NCI-H2227 treated with DMSO at 0.1 percent for 48 hours (cell line): ENCODE measurements around the gene ZNF680.
"Not testable (repeated sequence)": the region's sequence is repeated elsewhere in the genome, so short reads cannot be mapped to it uniquely, and the experiment has no call there.

Experiments used
- DNase-seq: peaks from one replicate; lab custom pipeline; 2025; lab: John Stamatoyannopoulos, UW

Gene ZNF680

DNA sequence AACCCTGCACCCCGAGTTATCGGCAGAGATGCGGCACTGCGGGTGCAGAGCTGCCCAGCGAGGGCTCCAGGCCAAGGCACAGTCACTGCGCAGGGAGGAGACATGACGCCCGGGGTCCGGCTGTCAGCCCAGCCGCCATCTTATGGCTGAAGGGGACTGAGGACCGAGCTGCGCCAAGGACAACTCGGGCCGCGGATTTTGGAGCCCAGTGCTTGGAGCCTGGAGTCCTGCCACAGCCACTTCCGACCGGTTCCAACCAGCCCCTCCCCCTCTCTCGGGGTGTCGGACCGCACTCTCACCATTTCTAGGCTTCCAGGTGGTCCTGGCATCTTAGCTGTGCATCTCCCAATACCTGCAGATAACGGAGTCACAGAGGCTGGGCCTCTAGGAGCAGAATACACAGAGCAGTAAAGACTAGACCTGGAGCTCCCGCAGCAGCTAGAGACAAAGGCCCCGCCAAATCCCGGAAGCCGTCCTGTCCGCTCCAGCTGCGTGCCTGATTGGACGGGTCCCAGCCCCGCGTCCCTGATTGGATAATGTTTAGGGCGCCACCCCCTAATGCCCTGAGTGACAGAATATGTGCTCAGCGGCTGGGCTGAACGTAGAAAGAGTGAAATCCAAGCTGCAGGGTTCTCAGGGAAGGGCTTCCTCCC lies at the start of gene ZNF680:
Gene ZNF680 (minus strand): TSS at position 446 of the 653 bp plus-strand sequence. CDS start 117 bp downstream, at position 329.
- peak; percentile 96 for DNase-seq

DNA sequence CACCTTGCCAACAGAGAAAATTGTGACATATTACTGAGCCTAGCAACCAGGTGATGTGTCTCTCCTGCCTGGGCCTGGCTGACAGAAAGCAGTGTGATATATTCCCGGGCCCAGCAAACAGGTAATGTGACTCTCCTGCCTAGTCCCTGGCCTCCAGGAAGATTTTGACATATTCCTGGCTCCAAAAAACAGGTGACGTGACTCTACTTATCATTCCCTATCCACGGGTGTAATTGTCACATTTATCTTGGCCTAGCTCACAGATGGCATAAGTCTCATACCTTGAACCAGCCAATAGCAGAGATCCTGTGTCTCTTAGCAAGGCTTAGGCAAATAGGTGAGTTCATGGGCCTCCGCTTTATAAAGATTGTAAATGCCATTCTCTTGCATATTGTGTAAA lies 49.6 kb upstream of the ZNF680 start:
- DNase-seq = no peak

DNA sequence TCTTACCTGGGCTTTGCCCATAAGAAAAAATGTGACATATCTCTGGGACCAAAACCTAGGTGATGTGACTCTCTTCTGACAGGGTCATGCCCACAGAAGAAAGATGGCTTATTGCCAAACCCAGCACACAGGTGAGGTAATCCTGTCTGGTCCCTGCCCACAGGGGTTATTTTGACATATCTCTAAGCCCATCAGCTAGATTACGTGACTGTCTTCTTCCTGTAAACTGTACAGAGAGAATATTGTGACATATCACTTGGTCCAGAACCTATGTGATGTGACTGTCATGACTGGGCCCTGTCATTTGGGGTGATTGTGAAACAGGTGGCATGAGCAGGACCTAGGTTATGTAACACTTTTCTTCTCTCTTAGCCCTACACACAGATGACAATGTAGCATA lies 48.8 kb upstream of the ZNF680 start:
- no peak for DNase-seq

DNA sequence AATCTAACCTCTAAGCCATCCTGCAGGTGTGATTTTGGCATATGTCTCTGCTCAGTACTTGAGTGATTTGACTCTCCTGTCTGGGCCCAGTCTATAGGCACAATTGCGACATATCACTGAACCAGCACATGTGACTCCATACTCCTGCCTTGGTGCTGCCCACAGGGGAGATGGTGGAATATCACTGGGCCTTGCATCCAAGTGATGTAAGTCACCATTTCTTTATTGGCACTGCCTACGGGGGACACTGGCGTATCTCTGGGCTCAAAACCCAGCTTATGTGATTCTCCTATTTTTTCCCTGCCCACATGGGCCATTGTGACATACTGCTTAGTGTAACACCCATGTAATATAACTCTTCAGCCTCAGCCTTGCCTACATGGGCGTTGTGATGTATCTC lies 48.1 kb upstream of the ZNF680 start:
- DNase-seq = no peak

DNA sequence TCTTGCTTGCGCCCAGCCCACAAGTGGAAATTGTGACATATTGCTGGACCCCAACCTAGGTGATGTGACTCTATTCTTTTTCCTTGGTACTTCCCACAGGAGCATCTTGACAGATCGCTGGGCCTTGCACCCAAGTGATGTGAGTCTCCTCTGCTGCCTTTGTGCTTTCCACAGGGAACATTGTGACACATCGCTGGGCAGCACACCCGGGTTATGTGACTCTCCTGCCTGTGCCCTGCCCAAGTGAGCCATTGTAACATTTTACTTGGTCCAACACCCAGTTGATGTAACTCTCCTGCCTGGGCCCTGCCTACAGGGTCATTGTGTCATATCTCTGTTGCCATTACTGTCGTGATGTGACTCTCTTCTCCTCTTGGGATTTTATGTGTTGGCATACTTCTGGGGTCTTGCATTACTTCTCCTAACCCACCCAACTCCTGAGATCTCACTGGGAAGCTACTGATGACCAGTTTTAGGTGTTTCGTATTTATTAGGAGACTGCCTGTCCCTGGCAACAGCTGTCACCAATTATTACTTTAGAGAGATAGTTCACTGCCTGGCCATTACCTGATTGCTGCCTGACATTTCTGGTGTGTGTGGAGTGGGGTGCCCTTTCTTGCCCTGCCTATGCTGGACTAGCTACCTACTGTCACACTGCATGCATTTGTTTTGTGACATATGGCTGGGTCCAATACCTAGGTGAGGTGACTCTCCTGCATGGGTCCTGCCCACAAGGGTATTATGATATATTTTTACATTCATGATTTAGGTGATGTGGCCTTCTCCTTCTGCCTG lies 45.4 kb upstream of the ZNF680 start:
- DNase-seq = no peak

DNA sequence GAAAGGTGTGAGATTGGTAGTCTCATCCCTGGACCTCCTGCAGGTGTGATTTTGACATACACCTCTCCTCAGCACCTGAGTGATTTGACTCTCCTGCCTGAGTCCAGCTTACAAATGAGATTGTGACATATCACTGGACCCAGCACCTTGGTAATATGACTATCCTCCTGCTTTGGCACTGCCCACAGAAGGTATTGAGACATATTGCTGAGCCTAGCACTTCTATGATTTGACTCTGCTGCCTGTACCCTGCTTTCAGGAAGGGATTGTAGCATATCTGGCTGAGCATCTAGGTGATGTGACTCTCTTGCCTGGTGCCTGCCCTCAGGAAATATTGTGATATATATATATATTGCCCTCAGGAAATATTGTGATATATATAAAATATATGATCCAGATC lies 43.5 kb upstream of the ZNF680 start:
- DNase-seq = no peak

DNA sequence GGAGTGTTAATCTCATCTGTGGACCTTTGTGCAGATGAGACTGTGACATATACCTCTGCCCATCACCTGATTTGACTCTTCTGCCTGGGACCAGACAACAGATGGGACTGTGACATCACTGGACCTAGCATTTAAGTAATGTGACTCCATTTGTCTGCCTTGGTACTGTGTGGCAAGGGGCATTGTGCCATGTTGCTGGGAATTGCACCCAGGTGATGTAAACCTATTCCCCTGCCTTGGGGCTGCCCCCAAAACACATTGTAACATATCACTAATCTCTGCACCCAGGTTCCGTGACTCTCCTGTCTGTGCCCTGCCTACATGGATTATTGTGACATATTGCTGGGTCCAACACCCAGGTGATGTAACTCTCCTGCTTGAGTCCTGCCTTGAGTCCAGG lies 40.4 kb upstream of the ZNF680 start:
- no peak for DNase-seq

DNA sequence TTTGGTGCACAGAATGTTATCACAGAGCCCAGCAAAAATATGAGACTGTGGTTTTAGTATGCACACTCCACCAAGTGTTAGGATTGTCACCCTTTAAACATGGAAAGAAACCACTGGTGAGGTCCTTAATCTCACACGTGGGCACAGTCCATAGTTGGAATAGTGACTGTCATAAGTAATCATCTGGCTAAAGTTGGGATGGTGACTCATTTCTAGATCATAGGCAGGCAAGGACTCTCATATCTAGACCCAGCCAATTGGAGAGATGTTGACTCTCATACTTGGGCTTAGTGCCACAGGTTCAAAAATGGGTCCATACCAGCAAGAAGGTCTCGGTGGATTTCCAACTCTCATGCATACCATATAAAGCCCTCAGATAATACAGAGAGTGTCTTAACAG lies 39.6 kb upstream of the ZNF680 start:
- no peak for DNase-seq

DNA sequence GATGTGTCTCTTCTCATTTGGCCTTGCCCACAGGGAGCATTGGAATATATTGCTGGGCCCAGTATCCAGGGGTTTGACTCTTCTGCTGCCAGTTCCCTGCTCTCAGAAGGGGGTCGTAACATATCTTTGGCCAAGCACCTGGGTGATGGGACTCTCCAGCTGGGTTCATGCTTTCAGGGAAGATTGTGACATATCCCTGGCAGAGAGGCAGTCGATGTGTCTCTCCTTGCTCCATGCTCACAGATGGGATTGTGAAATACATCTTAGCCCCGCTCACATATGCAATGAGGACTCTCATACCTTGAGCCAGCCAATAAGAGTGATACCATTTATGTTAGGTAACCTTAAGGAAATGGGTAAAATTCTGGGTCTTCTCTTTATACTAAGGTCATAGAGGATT lies 39.2 kb upstream of the ZNF680 start:
- no peak for DNase-seq

DNA sequence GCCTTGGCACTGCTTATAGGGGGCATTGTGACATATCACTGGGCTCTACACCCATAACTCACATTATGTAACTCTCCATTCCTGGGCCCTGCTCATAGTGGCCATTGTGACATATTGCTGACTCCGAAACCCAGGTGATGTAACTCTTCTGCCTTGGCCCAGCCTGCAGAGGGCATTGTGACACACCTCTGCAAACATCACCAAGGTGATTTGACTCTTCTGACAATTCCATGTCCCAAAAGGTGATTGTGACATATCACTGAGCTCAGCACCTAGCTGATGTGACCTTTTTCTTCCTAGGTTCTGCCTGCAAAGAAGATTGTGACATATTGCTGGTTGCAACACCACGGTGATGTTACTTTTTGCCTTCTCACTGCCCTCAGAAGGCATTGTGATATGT lies 36.5 kb upstream of the ZNF680 start:
- no peak for DNase-seq

DNA sequence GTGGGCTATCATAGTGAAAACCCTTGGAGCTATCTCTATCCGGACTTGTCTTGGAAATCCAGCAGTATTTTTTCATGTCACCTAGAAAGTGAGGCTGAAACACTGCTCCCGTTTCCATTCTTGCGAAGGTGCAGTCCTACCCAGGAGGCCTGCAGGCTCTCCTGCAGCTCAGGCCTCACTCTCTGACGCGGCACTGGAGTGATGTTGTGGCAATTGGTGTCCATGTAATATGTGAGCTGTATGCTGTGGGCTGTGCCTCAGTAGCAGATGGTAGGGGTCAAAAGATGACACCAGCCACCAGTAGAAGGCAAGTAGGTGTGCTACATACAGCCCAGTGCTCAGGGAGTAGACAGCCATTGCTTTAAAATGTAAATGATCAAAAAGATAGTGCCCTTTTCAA lies 28.1 kb upstream of the ZNF680 start:
- no peak for DNase-seq

DNA sequence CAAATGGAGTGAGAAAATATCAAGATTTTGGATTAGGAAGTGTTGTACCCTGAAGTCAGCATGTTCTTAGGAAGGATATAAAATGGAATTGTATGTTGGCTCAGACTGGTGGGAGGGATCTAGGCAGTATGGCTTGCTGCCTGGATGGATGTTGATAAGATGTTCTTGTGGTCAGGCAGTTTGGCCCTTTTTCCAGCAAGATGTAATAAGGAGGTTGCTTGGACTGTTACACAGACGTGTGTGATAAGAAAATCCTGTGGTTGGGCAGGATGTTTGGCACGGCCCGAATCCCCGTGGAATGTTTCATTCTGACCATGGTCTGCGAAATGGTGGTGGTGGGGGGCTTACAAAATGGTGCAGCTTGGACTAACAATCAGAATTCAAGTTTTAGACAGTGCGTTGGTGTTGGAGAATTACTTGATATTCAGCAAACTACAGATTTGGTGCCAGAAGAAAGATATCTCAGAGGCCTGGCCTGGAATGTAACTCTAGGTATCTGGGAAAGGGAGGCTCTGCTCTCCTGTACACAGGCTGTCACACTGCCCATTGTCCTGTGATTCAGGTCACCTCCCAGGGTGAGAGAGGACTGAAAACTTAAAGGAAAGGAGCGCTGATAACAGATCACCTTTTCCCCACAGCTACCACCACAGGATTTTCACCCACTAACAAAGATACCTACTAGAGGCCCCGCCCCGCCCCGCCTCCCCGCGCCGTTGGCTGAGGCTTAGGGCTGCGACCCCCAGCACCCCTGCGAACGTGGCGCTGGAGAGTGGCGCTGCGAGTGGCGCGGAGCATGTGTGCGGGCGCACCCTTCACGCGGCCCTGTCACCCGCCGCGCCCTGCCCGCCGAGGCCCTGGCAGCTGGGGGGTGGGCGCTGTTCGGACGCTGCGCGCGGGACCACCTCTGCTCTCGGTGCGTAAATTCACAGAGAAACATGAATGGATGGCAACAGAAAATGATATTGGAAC lies 19.3 kb upstream of the ZNF680 start:
- DNase-seq = no peak

DNA sequence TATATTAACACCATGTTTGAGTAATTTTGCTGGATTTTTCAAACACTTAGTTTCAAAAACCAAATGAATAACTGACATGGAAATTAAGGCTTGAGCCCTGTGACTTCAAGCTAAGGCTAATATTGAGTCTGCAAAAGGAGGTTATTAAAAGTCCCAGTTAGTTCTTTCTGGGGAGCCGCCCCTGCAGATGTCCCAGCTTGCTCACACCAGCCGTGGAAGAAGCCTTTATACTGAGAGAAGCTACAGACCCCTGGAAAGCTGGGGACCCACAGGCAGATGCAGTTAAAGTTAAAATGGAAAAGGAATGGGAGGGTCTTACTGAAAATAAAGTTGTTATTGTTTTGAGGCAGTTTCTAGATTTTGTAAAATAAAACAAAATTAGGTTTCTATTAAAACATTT lies 18.5 kb upstream of the ZNF680 start:
- DNase-seq = no peak

DNA sequence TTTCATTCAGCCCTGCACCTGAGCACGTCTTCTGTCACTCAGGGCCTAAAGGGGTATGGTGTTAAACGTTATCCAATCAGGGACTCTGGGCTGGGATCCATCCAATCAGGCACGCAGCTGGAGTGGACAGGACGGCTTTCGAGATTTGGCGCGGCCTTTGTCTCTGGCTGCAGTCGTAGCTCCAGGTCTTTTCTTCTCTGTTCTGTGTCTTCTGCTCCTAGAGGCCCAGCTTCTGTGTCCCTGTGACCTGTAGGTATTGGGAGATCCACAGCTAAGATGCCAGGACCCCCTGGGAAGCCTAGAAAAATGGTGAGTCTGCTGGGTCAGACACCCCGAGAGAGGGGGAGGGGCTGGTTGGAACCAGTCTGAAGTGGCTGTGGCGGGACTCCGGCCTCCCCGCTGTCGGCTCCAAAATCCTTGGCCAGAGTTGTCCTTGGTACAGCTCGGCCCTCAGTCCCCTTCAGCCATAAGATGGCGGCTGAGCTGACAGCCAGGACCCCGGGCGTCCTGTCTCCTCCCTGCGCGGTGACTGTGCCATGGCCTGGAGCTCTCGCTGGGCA lies 11.7 kb upstream of the ZNF680 start:
- peak; percentile 76 for DNase-seq

DNA sequence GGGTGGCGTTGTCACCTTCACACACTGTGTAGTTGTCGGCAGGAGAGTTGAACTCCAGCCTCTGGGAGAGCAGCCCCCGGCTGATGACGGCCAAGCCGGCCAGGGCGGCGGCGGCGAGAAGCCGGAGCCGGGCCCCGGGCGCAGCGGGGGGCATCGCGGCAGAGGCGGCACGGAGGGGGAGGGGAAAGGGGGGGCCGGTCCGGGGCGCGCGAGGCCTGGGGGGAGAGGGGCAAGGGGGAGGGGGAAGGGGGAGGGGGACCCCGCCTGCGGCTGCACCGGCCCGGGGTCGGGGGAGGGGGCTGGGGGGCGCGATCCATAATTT lies 7.4 kb upstream of the ZNF680 start:
- DNase-seq = not testable (repeated sequence)

DNA sequence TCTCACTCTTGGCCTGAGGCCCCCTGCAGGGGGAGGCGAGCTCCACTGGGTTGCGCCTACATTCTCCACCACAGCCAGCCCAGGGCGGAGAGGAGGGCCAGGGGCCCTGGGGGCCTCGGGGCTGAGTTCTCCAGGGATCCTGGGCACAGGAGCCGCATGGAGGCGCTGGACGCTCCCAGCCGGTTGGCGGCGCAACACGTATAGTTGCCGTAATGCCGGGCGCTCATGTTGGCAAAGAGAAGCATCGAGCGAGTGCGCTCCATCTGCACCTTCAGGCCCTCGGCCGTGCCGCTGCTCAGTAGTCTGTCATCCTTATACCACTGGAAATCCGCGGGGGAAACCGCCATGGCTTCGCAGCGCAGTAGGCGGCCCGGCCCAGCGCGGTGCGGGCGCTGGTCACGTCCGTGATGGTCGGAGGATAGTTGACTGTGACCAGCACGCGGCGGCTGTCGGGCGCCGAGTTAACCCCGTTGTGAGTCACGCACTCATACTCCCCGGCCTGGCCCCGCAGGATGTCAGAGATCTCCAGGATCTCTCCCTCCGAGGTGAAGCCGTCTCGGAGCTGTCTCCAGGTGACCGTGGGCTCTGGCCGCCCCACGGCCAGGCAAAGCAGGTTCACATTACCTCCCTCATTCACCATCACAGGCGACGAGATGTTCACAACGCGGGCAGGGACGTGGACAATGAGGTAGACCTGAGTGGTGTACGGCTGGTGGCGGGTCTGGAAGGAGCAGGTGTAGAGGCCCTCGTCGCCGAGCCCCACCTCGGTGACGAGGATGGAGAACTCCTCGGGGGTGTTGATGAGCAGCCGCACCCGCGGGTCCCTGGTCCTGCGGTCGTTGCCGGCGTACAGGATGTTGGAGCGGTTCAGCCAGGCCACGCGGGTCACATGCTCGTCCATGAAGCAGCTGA lies 6.8 kb upstream of the ZNF680 start:
- not testable (repeated sequence) for DNase-seq

DNA sequence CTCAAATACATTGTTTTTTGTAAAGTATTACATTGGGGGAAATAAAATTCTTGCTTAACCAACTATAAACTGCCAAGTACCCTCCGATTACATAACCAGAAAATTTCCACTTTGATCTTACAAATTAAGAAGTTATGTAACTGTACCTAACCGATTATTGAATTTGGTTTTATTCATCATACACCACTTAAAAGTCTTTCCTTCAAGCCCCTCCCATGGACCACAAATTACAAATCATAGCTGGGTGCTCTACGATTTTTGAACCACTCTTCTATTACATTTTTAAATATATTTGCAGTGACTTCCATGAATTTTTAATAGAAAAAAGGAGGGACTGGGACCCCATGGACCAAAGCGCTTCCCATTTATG lies 630 bp downstream of the ZNF680 start:
- DNase-seq = no peak

DNA sequence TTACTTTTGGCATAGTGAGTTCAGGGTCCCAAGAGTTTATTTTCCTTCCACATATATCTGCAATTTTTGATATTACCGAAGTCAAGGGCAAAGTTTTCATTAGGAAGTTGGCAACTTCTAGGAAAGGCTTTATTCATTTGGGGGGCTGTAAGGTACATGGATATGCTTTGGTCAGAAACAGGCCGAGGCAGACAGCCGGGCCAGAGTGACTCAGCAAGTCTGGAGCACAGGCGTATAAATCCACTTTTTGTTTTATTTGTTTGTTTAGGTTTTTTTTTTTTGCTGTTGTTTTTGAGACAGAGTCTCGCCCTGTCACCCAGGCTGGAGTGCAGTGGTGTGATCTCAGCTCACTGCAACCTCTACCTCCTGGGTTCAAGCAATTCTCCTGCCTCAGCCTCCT lies 3.7 kb downstream of the ZNF680 start:
- DNase-seq = no peak

DNA sequence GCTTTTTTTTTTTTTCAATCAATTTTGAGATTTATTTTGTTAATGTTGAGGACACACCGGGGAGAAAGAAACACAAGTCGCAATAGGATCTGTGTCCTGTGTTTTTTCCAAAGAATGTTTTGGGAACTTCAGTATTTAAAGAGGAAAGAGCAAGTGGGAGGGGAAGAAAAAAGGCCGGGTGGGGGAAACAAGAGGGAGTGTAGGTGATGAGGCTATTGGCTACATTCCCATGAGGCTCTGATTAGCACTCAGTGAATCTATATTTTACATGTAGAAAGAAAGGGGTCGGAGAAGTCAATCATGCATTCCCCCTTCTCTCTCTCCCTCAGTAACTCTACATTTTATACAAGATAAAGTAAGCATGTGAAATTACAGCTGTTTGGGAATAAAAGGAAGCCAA lies 4.1 kb downstream of the ZNF680 start:
- DNase-seq = no peak

DNA sequence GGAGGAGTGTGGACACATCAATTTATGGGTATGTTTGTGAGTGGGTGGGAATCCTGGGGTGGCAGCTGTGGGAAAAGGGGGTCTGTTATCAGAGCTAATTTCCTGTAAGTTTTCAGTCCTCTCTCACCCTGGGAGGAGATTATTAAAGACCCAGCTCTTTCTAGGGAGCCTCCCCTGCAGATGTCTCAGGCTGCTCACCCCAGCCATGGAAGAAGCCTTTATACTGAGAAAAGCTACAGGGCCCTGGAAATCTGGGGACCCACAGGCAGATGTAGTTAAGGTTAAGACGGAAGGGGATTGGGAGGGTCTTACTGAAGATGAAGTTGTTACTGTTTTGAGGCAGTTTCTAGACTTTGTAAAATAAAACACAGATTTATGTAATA lies 4.6 kb downstream of the ZNF680 start:
- no peak for DNase-seq

DNA sequence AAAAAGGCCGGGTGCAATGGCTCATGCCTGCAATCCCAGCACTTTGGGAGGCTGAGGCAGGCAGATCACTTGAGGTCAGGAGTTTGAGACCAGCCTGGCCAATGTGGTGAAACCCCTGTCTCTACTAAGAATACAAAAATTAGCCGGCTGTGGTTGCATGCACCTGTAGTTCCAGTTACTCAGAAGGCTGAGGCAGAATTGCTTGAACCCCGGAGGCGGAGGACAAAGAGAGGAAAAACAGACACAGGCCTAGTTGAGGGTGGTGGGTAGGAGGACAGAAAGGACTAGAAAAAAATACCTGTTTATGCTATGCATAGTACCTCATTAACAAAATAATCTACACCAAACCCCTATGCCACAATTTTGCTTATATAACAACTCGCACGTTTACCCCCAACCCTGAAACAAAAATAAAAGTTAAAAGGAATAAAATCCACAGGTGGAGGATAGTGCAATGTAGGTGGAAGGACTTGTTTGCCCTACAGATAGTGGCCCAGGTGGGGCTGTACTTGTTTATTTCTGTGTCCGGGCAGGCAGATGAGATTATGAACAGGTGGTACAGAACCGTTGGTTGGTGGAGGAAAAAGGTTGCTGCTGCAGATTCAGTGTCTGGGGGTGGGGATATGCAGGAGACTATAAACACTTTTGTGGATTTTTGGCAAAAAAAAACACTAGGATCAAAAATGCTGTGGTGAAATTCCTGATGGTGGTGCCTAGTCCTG lies 5.1 kb downstream of the ZNF680 start:
- no peak for DNase-seq
